GM23338 (cell line): ENCODE results near the gene AKR7A3. TPM values are rescaled to one million over a fixed set of nuclear protein-coding genes. Genes with fewer than 3 reads are reported as not detected.
A peak's percentile ranks its signal among the peaks of the same experiment; 100 is the strongest.
"Not testable (repeated sequence)": the region's sequence is repeated elsewhere in the genome, so short reads cannot be mapped to it uniquely, and the experiment has no call there.

Experiments
- ATAC-seq: fragments of 200-7000 bp; cut with Tn5 transposase; 3 replicates; pipeline ENCODE4 v1.9.1; 2020
- DNase-seq: peaks from one replicate; pipeline ENCODE4 v3.0.0-alpha.2; 2015; ENCODE audit warnings: low spot score
- H2AFZ ChIP-seq: fragments of 200-600 bp; sonication (generic); 2 replicates; pipeline ENCODE4 v1.8.0; 2016; ENCODE audit warnings: antibody characterized with exemption, mild to moderate bottlenecking, moderate library complexity
- H3F3A ChIP-seq: fragments of 200-600 bp; sonication (generic); replicated peaks from 2 replicates; pipeline ENCODE4 v1.8.0; 2017; ENCODE audit warnings: antibody characterized with exemption, mixed run types, low read depth
- H3K27ac ChIP-seq: fragments of 200-600 bp; sonication (generic); 2 replicates; pipeline ENCODE4 v1.6.1; 2016; ENCODE audit warnings: low read depth
- H3K27me3 ChIP-seq: fragments of 200-600 bp; sonication (generic); 2 replicates; pipeline ENCODE4 v1.8.0; 2016; ENCODE audit warnings: mild to moderate bottlenecking, mixed run types, moderate library complexity; ENCODE audit not compliant: insufficient read depth
- H3K36me3 ChIP-seq: fragments of 200-600 bp; sonication (generic); 2 replicates; pipeline ENCODE4 v1.8.0; 2016; ENCODE audit warnings: mild to moderate bottlenecking; ENCODE audit not compliant: insufficient read depth
- H3K4me1 ChIP-seq: fragments of 200-600 bp; sonication (generic); 2 replicates; pipeline ENCODE4 v1.8.0; 2016; ENCODE audit warnings: mild to moderate bottlenecking, moderate library complexity; ENCODE audit not compliant: insufficient read depth
- H3K4me2 ChIP-seq: fragments of 200-600 bp; sonication (generic); 2 replicates; pipeline ENCODE4 v1.7.1; 2017; ENCODE audit warnings: mixed run types
- H3K4me3 ChIP-seq: fragments of 200-600 bp; sonication (generic); 2 replicates; pipeline ENCODE4 v1.6.1; 2016; ENCODE audit warnings: mixed run types
- H3K79me2 ChIP-seq: fragments of 200-600 bp; sonication (generic); replicated peaks from 2 replicates; pipeline ENCODE4 v1.8.0; 2017; ENCODE audit warnings: mild to moderate bottlenecking; ENCODE audit not compliant: insufficient read depth
- H3K9me2 ChIP-seq: fragments of 200-600 bp; sonication (generic); 2 replicates; pipeline ENCODE4 v1.8.0; 2017; ENCODE audit not compliant: insufficient read depth
- H4K20me1 ChIP-seq: fragments of 200-600 bp; sonication (generic); replicated peaks from 2 replicates; pipeline ENCODE4 v1.8.0; 2017; ENCODE audit warnings: mild to moderate bottlenecking; ENCODE audit not compliant: insufficient read depth
- H3K27ac Mint-ChIP-seq: 2 replicates; pipeline ENCODE4 v1.8.0; 2020; ENCODE audit warnings: inconsistent platforms, mild to moderate bottlenecking, moderate library complexity, mixed read lengths
- H3K27me3 Mint-ChIP-seq: 3 replicates; pipeline ENCODE4 v1.8.0; 2022; ENCODE audit warnings: low read depth, mild to moderate bottlenecking, moderate library complexity, mixed read lengths, inconsistent platforms; ENCODE audit not compliant: insufficient read depth, poor library complexity
- H3K36me3 Mint-ChIP-seq: 3 replicates; pipeline ENCODE4 v1.8.0; 2021; ENCODE audit warnings: low read depth, mild to moderate bottlenecking, inconsistent platforms, moderate library complexity, mixed read lengths
- H3K4me1 Mint-ChIP-seq: 3 replicates; pipeline ENCODE4 v1.8.0; 2020; ENCODE audit warnings: mild to moderate bottlenecking, inconsistent platforms, mixed read lengths
- H3K4me3 Mint-ChIP-seq: 3 replicates; pipeline ENCODE4 v1.8.0; 2021; ENCODE audit warnings: moderate library complexity, mild to moderate bottlenecking, inconsistent platforms, mixed read lengths
- H3K9me3 Mint-ChIP-seq: 3 replicates; pipeline ENCODE4 v1.8.0; 2020; ENCODE audit warnings: moderate library complexity, mild to moderate bottlenecking, inconsistent platforms, mixed read lengths
- CREB1 ChIP-seq: fragments of 250-450 bp; sonication (Bioruptor Pico); IDR thresholded peaks from 2 replicates; pipeline ENCODE4 v1.5.0; 2020; ENCODE audit warnings: low read depth, mild to moderate bottlenecking, moderate library complexity
- JUNB ChIP-seq: IDR thresholded peaks from one replicate; pipeline ENCODE4 v1.6.1; 2016; ENCODE audit warnings: antibody characterized with exemption; ENCODE audit not compliant: unreplicated experiment
- POLR2AphosphoS5 ChIP-seq: IDR thresholded peaks from 2 replicates; pipeline ENCODE4 v1.6.1; 2016; ENCODE audit warnings: antibody characterized with exemption, low read depth
- ZNF331 ChIP-seq: fragments of 250-450 bp; sonication (Bioruptor Pico); IDR thresholded peaks from 2 replicates; pipeline ENCODE4 v1.5.0; 2020; ENCODE audit warnings: low read depth, mild to moderate bottlenecking, moderate library complexity
- polyA plus RNA-seq: library from polyadenylated mRNA; unstranded; fragments of >200 nt; fragmentation: Nextera tagmentation; extraction: Ambion mirVana; gene quantifications from 2 replicates; pipeline ENCODE4 v1.2.1, GENCODE V29; 2016
- total RNA-seq: library from RNA; depleted of rRNA; stranded (reverse); fragments of >200 nt; shearing (Covaris generic); gene quantifications from 2 replicates; pipeline ENCODE4 v1.2.3, GENCODE V29; 2014
- TF ChIP-seq, protein P1 (sequence below): IDR thresholded peaks from one replicate; pipeline ENCODE4 v1.6.1; 2018; ENCODE audit warnings: antibody characterized with exemption; ENCODE audit not compliant: unreplicated experiment
- TF ChIP-seq, protein P2 (sequence below): fragments of 250-450 bp; sonication (Bioruptor Pico); IDR thresholded peaks from 2 replicates; pipeline ENCODE4 v1.5.0; 2020; ENCODE audit warnings: mild to moderate bottlenecking, moderate library complexity
- TF ChIP-seq, protein P3 (sequence below): IDR thresholded peaks from 2 replicates; pipeline ENCODE4 v1.6.1; 2016; ENCODE audit warnings: antibody characterized with exemption

The AKR7A3 gene
- total and polyA plus RNA-seq, 2 experiments from 2014 or later, result 0.14 to 0.86 TPM

DNA sequence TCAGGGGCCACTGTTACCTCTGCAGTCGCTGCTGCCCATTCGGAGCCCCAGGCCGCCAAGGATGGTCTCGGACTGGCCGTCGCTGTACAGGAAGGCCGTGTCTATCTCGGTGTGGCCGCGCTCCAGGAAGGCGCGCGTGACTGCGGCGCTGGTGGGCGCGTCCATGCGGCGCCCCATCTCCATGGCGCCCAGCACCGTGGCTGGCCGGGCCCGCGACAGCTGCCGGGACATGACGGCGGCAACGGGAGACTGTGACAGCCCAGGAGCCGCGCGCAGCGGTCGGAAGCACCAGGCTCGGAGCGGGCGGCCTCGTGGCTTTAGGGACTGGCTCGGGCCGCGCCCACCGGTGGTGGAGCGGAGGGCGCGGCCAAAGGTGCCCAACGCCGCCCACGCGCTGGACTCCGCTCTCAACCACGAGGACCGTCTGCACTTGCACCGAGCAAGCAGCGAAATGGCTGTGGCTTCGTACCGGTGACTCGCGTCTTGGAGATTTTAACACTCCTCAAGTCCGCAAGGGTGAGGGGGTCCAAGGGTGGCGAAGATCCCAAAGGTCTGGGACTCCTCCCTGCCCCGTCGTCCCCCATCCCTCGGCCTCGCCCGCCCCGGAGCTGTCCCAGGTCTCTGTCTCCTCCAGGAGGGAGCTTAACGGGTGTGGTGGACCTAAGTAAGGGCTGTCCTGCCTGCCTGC lies 14.6 kb downstream of the AKR7A3 start:
- H3K4me1 Mint-ChIP-seq, H3K27ac ChIP-seq, H4K20me1 ChIP-seq, H3K79me2 ChIP-seq, H3K9me2 ChIP-seq, H3K9me3 Mint-ChIP-seq, H3K36me3 ChIP-seq, H3F3A ChIP-seq, H3K36me3 Mint-ChIP-seq, H3K4me1 ChIP-seq, H3K27ac Mint-ChIP-seq: not testable (repeated sequence)
- Histone ChIP-seq H2AFZ (peak overlapping the region; percentile 95), H3K4me3 (peak overlapping the region; percentile 51), H3K27me3 (peaks cover 34% of the 10 kb centered on the region), H3K4me2 (peak overlapping the region; percentile 76)
- DNase-seq (peak; percentile 49), ATAC-seq (peak; percentile 83)
- Mint-ChIP-seq H3K4me3 (peak overlapping the region; percentile 62), H3K27me3 (peaks cover 34% of the 10 kb centered on the region)
- TF ChIP-seq, protein P1, sequence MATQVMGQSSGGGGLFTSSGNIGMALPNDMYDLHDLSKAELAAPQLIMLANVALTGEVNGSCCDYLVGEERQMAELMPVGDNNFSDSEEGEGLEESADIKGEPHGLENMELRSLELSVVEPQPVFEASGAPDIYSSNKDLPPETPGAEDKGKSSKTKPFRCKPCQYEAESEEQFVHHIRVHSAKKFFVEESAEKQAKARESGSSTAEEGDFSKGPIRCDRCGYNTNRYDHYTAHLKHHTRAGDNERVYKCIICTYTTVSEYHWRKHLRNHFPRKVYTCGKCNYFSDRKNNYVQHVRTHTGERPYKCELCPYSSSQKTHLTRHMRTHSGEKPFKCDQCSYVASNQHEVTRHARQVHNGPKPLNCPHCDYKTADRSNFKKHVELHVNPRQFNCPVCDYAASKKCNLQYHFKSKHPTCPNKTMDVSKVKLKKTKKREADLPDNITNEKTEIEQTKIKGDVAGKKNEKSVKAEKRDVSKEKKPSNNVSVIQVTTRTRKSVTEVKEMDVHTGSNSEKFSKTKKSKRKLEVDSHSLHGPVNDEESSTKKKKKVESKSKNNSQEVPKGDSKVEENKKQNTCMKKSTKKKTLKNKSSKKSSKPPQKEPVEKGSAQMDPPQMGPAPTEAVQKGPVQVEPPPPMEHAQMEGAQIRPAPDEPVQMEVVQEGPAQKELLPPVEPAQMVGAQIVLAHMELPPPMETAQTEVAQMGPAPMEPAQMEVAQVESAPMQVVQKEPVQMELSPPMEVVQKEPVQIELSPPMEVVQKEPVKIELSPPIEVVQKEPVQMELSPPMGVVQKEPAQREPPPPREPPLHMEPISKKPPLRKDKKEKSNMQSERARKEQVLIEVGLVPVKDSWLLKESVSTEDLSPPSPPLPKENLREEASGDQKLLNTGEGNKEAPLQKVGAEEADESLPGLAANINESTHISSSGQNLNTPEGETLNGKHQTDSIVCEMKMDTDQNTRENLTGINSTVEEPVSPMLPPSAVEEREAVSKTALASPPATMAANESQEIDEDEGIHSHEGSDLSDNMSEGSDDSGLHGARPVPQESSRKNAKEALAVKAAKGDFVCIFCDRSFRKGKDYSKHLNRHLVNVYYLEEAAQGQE, result peak; percentile 45

DNA sequence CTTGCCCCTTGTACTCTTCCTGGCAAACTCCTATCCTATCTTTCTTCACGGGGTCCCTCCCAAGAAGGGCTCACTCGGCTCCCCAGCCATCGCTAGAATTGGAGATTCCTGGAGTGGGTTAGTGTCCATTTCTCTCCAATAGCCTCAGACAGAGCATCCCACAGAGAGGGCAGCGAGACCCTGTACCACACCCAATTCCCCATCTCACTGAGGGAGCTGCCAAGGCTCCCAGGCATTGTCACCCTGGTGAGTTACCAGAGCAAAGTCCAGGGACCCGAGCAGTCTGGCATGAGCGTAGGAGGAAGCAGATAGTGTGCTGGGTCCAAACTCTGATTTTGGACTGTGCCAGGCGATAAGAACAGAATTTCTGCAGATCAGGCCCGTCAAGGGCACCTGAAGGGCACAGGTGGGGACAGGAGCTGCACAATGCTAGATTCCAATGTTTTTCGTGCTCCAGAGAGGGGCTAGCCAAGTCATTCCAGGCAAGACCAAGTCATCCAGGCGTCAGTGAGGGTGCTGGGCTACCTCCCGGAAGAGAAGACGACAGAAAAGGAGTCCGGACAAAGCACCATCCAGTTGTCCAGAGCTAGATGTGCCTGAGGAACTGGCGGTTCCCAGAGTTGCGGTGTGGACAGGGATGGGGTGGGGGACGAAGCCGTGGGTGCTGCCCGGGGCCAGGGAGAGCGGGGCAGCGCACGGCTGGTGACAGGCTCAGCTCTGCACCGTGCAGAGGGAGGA lies 15.3 kb downstream of the AKR7A3 start:
- Mint-ChIP-seq H3K27ac (no peak overlapping the region), H3K4me1 (peaks cover 3% of the 10 kb centered on the region; the same call in 1 of the 3 replicates), H3K36me3 (peaks cover 2% of the 10 kb centered on the region; the same call in 2 of the 3 replicates), H3K9me3 (peaks cover 3% of the 10 kb centered on the region; the same call in 2 of the 3 replicates), H3K4me3 (peak overlapping the region; percentile 50), H3K27me3 (peaks cover 35% of the 10 kb centered on the region)
- H3K4me2 ChIP-seq, result peak overlapping the region; percentile 76; the same call in 1 of the 2 replicates
- no peak overlapping the region for H3K27ac ChIP-seq
- DNase-seq (no peak), ATAC-seq (peak; percentile 73)
- no peaks in the 10 kb centered on the region for H3K9me2 ChIP-seq
- H3K27me3 ChIP-seq, result peaks cover 34% of the 10 kb centered on the region
- H2AFZ ChIP-seq, result peak overlapping the region; percentile 80; the same call in 1 of the 2 replicates
- H3K36me3 ChIP-seq, result no peaks in the 10 kb centered on the region
- H3K4me3 ChIP-seq, result peak overlapping the region; percentile 51; the same call in 1 of the 2 replicates
- H3K4me1 ChIP-seq, result no peaks in the 10 kb centered on the region
- no peaks in the 10 kb centered on the region for H3K79me2 ChIP-seq
- H4K20me1 ChIP-seq, result no peaks in the 10 kb centered on the region
- H3F3A ChIP-seq, result no peaks in the 10 kb centered on the region
- no peak for TF ChIP-seq JUNB
- TF ChIP-seq CREB1 (CRISPR knock-in tag), result no peak
- no peak for TF ChIP-seq ZNF331 (CRISPR knock-in tag)
- TF ChIP-seq, protein P2, sequence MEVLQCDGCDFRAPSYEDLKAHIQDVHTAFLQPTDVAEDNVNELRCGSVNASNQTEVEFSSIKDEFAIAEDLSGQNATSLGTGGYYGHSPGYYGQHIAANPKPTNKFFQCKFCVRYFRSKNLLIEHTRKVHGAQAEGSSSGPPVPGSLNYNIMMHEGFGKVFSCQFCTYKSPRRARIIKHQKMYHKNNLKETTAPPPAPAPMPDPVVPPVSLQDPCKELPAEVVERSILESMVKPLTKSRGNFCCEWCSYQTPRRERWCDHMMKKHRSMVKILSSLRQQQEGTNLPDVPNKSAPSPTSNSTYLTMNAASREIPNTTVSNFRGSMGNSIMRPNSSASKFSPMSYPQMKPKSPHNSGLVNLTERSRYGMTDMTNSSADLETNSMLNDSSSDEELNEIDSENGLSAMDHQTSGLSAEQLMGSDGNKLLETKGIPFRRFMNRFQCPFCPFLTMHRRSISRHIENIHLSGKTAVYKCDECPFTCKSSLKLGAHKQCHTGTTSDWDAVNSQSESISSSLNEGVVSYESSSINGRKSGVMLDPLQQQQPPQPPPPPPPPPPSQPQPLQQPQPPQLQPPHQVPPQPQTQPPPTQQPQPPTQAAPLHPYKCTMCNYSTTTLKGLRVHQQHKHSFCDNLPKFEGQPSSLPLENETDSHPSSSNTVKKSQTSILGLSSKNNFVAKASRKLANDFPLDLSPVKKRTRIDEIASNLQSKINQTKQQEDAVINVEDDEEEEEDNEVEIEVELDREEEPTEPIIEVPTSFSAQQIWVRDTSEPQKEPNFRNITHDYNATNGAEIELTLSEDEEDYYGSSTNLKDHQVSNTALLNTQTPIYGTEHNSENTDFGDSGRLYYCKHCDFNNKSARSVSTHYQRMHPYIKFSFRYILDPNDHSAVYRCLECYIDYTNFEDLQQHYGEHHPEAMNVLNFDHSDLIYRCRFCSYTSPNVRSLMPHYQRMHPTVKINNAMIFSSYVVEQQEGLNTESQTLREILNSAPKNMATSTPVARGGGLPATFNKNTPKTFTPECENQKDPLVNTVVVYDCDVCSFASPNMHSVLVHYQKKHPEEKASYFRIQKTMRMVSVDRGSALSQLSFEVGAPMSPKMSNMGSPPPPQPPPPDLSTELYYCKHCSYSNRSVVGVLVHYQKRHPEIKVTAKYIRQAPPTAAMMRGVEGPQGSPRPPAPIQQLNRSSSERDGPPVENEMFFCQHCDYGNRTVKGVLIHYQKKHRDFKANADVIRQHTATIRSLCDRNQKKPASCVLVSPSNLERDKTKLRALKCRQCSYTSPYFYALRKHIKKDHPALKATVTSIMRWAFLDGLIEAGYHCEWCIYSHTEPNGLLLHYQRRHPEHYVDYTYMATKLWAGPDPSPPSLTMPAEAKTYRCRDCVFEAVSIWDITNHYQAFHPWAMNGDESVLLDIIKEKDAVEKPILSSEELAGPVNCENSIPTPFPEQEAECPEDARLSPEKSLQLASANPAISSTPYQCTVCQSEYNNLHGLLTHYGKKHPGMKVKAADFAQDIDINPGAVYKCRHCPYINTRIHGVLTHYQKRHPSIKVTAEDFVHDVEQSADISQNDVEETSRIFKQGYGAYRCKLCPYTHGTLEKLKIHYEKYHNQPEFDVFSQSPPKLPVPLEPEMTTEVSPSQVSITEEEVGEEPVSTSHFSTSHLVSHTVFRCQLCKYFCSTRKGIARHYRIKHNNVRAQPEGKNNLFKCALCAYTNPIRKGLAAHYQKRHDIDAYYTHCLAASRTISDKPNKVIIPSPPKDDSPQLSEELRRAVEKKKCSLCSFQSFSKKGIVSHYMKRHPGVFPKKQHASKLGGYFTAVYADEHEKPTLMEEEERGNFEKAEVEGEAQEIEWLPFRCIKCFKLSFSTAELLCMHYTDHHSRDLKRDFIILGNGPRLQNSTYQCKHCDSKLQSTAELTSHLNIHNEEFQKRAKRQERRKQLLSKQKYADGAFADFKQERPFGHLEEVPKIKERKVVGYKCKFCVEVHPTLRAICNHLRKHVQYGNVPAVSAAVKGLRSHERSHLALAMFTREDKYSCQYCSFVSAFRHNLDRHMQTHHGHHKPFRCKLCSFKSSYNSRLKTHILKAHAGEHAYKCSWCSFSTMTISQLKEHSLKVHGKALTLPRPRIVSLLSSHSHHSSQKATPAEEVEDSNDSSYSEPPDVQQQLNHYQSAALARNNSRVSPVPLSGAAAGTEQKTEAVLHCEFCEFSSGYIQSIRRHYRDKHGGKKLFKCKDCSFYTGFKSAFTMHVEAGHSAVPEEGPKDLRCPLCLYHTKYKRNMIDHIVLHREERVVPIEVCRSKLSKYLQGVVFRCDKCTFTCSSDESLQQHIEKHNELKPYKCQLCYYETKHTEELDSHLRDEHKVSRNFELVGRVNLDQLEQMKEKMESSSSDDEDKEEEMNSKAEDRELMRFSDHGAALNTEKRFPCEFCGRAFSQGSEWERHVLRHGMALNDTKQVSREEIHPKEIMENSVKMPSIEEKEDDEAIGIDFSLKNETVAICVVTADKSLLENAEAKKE (CRISPR knock-in tag), result no peak
- TF ChIP-seq POLR2AphosphoS5, result no peak
- TF ChIP-seq, protein P3, sequence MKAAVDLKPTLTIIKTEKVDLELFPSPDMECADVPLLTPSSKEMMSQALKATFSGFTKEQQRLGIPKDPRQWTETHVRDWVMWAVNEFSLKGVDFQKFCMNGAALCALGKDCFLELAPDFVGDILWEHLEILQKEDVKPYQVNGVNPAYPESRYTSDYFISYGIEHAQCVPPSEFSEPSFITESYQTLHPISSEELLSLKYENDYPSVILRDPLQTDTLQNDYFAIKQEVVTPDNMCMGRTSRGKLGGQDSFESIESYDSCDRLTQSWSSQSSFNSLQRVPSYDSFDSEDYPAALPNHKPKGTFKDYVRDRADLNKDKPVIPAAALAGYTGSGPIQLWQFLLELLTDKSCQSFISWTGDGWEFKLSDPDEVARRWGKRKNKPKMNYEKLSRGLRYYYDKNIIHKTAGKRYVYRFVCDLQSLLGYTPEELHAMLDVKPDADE, result no peak
